Testis (tissue), 3 donors: ENCODE measurements around the gene CACNA2D3. TPM values are rescaled to one million over a fixed set of nuclear protein-coding genes. Genes with fewer than 3 reads are reported as not detected.

Experiments
- DNase-seq: peaks from one replicate; pipeline ENCODE4 v3.0.0-alpha.2; 2019
- H3K27ac ChIP-seq, 2 donors: fragments of 200-600 bp; sonication (generic); one replicate each; pipeline ENCODE4 v1.5.1; 2019
- H3K27me3 ChIP-seq: fragments of 200-600 bp; sonication (generic); one replicate; pipeline ENCODE4 v1.5.1; 2019
- H3K36me3 ChIP-seq: fragments of 200-600 bp; sonication (generic); one replicate; pipeline ENCODE4 v1.5.1; 2017; ENCODE audit warnings: low read depth; ENCODE audit errors: missing control alignments
- H3K4me1 ChIP-seq: fragments of 200-600 bp; sonication (generic); one replicate; pipeline ENCODE4 v1.5.1; 2019
- H3K4me3 ChIP-seq, 2 donors: fragments of 200-600 bp; sonication (generic); one replicate each; pipeline ENCODE4 v1.5.1; 2017 to 2019
- H3K9me3 ChIP-seq: fragments of 200-600 bp; sonication (generic); one replicate; pipeline ENCODE4 v1.5.1; 2017
- CTCF ChIP-seq, 3 experiments: fragments of 450-650 bp in 2 of 3; fragments of 200-600 bp in 1 of 3; sonication (generic) in 1 of 3; IDR thresholded peaks; one replicate each; pipeline ENCODE4 v1.5.1; 2016 to 2019; ENCODE audit warnings: antibody characterized with exemption in 3 of 3, mild to moderate bottlenecking in 2 of 3, moderate library complexity in 1 of 3
- POLR2A ChIP-seq: fragments of 450-650 bp; IDR thresholded peaks from one replicate; pipeline ENCODE4 v1.6.1; 2017; ENCODE audit warnings: antibody characterized with exemption, mild to moderate bottlenecking, moderate library complexity
- WGBS, 2 donors: methylation state at CpG; one replicate each; pipeline ENCODE4 v1.1.5; 2018; 5-methylcytosine and 5-hydroxymethylcytosine counted together
- intact Hi-C: fragments of 100-400 bp; cut with DNase I; formaldehyde crosslinking; loops from one replicate; pipeline ENCODE4 v1.15.1; 2023; ENCODE audit warnings: low total_unique reads
- polyA plus RNA-seq: library from polyadenylated mRNA; stranded (reverse); fragments of 350-450 nt; fragmentation: Illumina TruSeq; extraction: RNeasy Lipid Tissue Mini Kit (QIAGEN cat#74804); gene quantifications from one replicate; pipeline ENCODE4 v1.2.3, GENCODE V29; 2014; ENCODE audit warnings: low read depth, low replicate concordance; ENCODE audit not compliant: insufficient read depth
- total RNA-seq, 2 donors: library from RNA; depleted of rRNA; stranded (reverse); fragments of >200 nt; gene quantifications; one replicate each; pipeline ENCODE4 v1.2.3, GENCODE V29; 2016

The CACNA2D3 gene
- total and polyA plus RNA-seq, 3 donors from 2014 or later = 10.1 to 16.5 (median 11.2) TPM

- H3K27ac ChIP-seq = no peak overlapping the region
- intact Hi-C loops = no loop called here
- H3K9me3 ChIP-seq = no peaks in the 10 kb centered on the region
- no peak for DNase-seq
- no peaks in the 10 kb centered on the region for H3K27me3 ChIP-seq
- H3K4me1 ChIP-seq = no peaks in the 10 kb centered on the region
- no peak overlapping the region for H3K4me3 ChIP-seq
- no peaks in the 10 kb centered on the region for H3K36me3 ChIP-seq
- TF ChIP-seq CTCF (IDR thresholded peaks at IDR 0.05) (no peak), POLR2A (no peak)
These were observed 525.4 kb downstream of the CACNA2D3 start for GRCh38 chr3:54647721-54648120.

GRCh38 chr3:54649551-54649950 is 527.2 kb downstream of the CACNA2D3 start:
- Histone ChIP-seq H3K27ac (no peak overlapping the region), H3K36me3 (no peaks in the 10 kb centered on the region), H3K4me1 (no peaks in the 10 kb centered on the region), H3K9me3 (no peaks in the 10 kb centered on the region), H3K4me3 (no peak overlapping the region), H3K27me3 (no peaks in the 10 kb centered on the region)
- intact Hi-C loops = no loop called here
- no peak for DNase-seq
- TF ChIP-seq POLR2A = no peak
- no peak for TF ChIP-seq CTCF (IDR thresholded peaks at IDR 0.05)

GRCh38 chr3:54653456-54654195 is 531.3 kb downstream of the CACNA2D3 start:
- 89 to 94% methylated on average over 6 of the region's 6 CpGs for WGBS, 2 donors
- intact Hi-C loops = no loop called here

GRCh38 chr3:54654776-54655175 is 532.4 kb downstream of the CACNA2D3 start:
- intact Hi-C loops = no loop called here
- Histone ChIP-seq H3K27ac (no peak overlapping the region), H3K36me3 (no peaks in the 10 kb centered on the region), H3K27me3 (no peaks in the 10 kb centered on the region), H3K9me3 (no peaks in the 10 kb centered on the region), H3K4me3 (no peak overlapping the region), H3K4me1 (peaks cover 7% of the 10 kb centered on the region)
- no peak for DNase-seq
- 85 to 88% methylated on average over 4 of the region's 4 CpGs for WGBS, 2 donors
- TF ChIP-seq POLR2A = no peak
- no peak for TF ChIP-seq CTCF (IDR thresholded peaks at IDR 0.05)

More at GRCh38 chr3:54653456-54654195, 531.3 kb downstream of the CACNA2D3 start:
- no peaks in the 10 kb centered on the region for H3K4me1 ChIP-seq
- no peaks in the 10 kb centered on the region for H3K36me3 ChIP-seq
- DNase-seq = no peak
- H3K27ac ChIP-seq = no peak overlapping the region
- no peak overlapping the region for H3K4me3 ChIP-seq
- no peak for TF ChIP-seq POLR2A
- TF ChIP-seq CTCF (IDR thresholded peaks at IDR 0.05) = no peak
- H3K9me3 ChIP-seq = no peaks in the 10 kb centered on the region
- no peaks in the 10 kb centered on the region for H3K27me3 ChIP-seq

- WGBS, 2 donors = 62 to 65% methylated on average over 3 of the region's 3 CpGs
- TF ChIP-seq POLR2A (no peak), CTCF (IDR thresholded peaks at IDR 0.05) (no peak)
- H3K4me3 ChIP-seq = no peak overlapping the region
- H3K27me3 ChIP-seq = no peaks in the 10 kb centered on the region
- peaks cover 27% of the 10 kb centered on the region for H3K4me1 ChIP-seq
- H3K36me3 ChIP-seq = no peaks in the 10 kb centered on the region
- peak; percentile 18 for DNase-seq
- H3K27ac ChIP-seq = peak overlapping the region; percentile 39 to 86
- no peaks in the 10 kb centered on the region for H3K9me3 ChIP-seq
- intact Hi-C loops = no loop called here
These were observed 537.0 kb downstream of the CACNA2D3 start for GRCh38 chr3:54659347-54659746.
